Dendritic cell treated with granulocyte-macrophage colony-stimulating factor and Interleukin-4, amounts not matched to agents 40 ng/mL and 50 ng/mL, for 4 days (primary cell): ENCODE results near the gene PRR14.

ENCODE experiments used
- H3K27ac Mint-ChIP-seq: one replicate; pipeline ENCODE4 v1.8.0; 2022; ENCODE audit warnings: mild to moderate bottlenecking, mixed read lengths
- H3K27me3 Mint-ChIP-seq: one replicate; pipeline ENCODE4 v1.8.0; 2022; ENCODE audit warnings: mild to moderate bottlenecking, mixed read lengths
- H3K36me3 Mint-ChIP-seq: one replicate; pipeline ENCODE4 v1.8.0; 2022; ENCODE audit warnings: low read depth, mixed read lengths
- H3K4me1 Mint-ChIP-seq: one replicate; pipeline ENCODE4 v1.8.0; 2022; ENCODE audit warnings: low read depth, mixed read lengths
- H3K4me3 Mint-ChIP-seq: one replicate; pipeline ENCODE4 v1.8.0; 2022; ENCODE audit warnings: mild to moderate bottlenecking, moderate library complexity, mixed read lengths
- H3K9me3 Mint-ChIP-seq: one replicate; pipeline ENCODE4 v1.8.0; 2022; ENCODE audit warnings: mixed read lengths
- intact Hi-C: fragments of 100-400 bp; cut with micrococcal nuclease; formaldehyde crosslinking; loops from one replicate; pipeline ENCODE4 v1.15.0; 2022

The PRR14 gene

DNA sequence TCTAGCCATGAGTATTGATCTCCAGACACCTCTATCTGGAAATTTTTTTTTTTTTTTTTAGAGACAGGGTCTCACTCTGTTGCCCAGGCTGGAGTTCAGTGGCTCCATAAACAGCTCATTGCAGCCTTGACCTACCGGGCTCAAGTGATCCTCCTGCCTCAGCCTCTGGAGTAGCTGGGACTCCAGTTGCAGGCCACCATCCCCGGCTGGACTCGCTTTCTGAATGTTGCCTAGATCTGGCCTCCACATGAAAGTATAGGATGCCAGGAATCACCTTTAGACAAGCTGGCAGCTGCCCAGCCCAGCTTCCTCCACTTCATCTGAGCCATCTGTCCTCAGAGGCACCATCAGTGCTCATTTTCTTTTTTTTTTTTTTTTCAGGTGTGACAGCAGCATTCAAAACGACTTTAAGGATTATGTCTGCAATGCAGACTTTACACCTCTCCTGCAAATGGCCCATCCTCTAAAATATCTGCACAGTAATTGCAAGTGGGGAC, 6.4 kb upstream of the PRR14 start:
- H3K9me3 Mint-ChIP-seq, result no peaks in the 10 kb centered on the region
- H3K4me3 Mint-ChIP-seq, result no peak overlapping the region
- no peak overlapping the region for H3K27ac Mint-ChIP-seq
- H3K4me1 Mint-ChIP-seq, result peaks cover 12% of the 10 kb centered on the region
- intact Hi-C loops, result no loop called here
- no peaks in the 10 kb centered on the region for H3K36me3 Mint-ChIP-seq
- no peaks in the 10 kb centered on the region for H3K27me3 Mint-ChIP-seq

DNA sequence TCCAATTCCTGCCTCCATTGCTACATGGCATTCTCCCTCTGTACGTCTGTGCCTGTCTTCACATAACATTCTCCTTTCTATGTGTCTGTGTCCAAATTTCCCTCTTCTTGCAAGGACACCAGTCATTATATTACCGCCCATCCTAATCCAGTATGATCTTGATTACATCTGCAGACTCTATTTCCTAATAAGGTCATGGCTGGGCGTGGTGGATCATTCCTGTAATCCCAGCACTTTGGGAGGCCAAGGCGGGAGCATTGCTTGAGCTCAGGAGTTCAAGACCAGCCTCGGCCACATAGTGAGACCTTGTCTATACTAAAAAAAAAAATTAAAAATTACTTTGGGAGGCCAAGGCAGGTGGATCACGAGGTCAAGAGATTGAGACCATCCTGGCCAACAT, 5.0 kb upstream of the PRR14 start:
- peaks cover 5% of the 10 kb centered on the region for H3K36me3 Mint-ChIP-seq
- intact Hi-C loops, result no loop called here
- no peak overlapping the region for H3K27ac Mint-ChIP-seq
- no peaks in the 10 kb centered on the region for H3K9me3 Mint-ChIP-seq
- peaks cover 19% of the 10 kb centered on the region for H3K4me1 Mint-ChIP-seq
- H3K4me3 Mint-ChIP-seq, result no peak overlapping the region
- H3K27me3 Mint-ChIP-seq, result no peaks in the 10 kb centered on the region

DNA sequence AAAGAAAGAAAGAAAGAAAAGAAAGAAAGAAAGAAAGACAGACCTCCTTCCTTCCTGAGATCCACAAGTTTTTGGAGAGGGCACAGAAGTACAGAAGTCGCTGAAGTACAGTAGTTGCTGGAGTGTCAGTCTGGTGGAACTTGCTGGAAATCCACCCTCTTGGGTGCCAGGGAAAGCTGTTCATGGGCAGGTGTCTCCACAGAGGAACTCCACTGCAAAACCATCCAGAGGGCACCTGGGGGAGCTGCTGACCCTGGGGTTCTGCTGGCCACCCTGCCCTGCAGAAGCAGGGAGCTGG, 3.5 kb upstream of the PRR14 start:
- H3K27ac Mint-ChIP-seq, result no peak overlapping the region
- peaks cover 20% of the 10 kb centered on the region for H3K36me3 Mint-ChIP-seq
- H3K4me3 Mint-ChIP-seq, result no peak overlapping the region
- H3K27me3 Mint-ChIP-seq, result no peaks in the 10 kb centered on the region
- intact Hi-C loops, result no loop called here
- no peaks in the 10 kb centered on the region for H3K9me3 Mint-ChIP-seq
- peaks cover 26% of the 10 kb centered on the region for H3K4me1 Mint-ChIP-seq

DNA sequence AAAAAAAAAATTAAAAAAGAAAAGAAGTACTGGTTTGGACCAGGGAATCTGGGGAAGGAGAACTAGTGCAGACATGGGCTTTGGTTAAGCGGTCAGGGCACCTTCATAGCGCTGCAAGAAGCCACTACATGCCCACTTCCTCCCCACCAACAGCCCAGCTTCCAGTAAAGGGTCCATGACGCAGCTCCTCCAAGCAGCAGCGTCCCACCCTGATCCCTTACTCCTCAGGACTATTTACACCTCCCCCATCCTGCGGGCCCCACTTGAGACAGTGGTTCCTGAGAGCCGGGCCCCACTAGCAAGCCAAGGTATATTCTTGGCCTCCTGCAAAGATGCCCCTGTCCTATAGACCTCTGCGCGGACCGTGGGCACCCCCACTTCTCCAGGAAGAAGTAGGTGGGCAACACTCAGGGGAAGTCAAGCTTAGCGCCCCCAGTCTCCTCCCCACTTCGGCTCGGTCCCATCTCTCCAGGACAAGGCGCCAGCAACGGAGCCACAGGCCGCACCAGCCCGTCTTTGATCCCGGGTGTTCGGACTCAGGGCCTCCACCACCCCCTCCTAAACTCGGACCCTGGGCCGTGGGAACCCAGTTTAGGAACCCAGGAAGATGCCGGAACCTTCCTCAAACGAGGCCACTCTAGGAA, 913 bp upstream of the PRR14 start:
- H3K9me3 Mint-ChIP-seq, result no peaks in the 10 kb centered on the region
- intact Hi-C loops, result loop anchor here (1.0 to 2.0 kb wide), 4 partner anchors 8 to 273 kb away; partner anchors contain the start of genes FBRS, FBXL19 and SRCAP
- peaks cover 38% of the 10 kb centered on the region for H3K4me1 Mint-ChIP-seq
- peaks cover 46% of the 10 kb centered on the region for H3K36me3 Mint-ChIP-seq
- no peaks in the 10 kb centered on the region for H3K27me3 Mint-ChIP-seq
- H3K27ac Mint-ChIP-seq, result peak overlapping the region; percentile 99
- peak overlapping the region; percentile 90 for H3K4me3 Mint-ChIP-seq

DNA sequence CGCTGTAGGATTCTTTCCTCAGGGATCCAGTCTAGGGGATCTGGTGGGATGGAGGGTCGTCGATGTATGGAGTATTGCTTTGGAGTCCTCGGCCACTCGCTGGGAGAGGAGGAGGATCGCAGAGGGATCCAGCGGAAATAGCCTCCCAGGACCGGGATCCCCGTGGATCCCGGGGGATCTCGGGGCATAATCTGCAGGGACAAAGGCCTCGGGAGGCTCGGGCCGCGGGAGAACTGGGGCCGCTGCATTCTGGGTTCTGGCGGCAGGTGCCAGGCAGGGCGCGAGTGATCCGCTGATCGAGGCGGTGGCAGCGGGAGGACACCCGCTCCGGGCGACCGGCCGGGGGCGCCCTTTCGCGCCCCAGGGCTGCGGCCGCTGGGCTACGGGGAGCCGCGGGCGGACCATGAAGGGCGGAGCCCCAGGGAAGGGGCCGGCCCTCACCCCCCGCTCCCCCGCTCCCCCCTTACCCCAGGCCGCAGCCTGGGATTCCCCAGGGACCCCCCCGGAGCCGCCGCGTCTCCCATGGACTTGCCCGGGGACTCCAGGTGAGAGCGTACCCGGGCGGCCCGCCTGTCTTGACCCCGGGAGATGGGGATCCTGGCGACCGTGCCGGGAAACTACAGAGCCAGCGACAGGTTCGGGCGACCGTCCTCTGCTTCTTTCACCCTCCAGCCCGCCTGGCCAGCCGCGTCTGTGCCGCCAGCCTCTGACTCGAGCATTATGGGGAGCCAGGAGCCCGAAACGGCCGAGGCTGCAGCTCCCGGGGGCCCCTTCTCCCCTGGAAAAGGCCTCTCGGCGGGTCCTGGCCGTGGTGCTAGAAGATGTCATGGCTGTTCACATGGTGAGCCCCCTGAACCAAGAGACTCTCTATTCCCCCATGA, 604 bp downstream of the PRR14 start:
- intact Hi-C loops, result loop anchor here (2.0 kb wide), 2 partner anchors 47 to 271 kb away; partner anchors contain the start of genes FBXL19 and SRCAP
- Mint-ChIP-seq H3K4me3 (peak overlapping the region; percentile 90), H3K27ac (peak overlapping the region; percentile 99), H3K27me3 (no peaks in the 10 kb centered on the region), H3K9me3 (no peaks in the 10 kb centered on the region), H3K36me3 (peaks cover 61% of the 10 kb centered on the region), H3K4me1 (peaks cover 48% of the 10 kb centered on the region)

DNA sequence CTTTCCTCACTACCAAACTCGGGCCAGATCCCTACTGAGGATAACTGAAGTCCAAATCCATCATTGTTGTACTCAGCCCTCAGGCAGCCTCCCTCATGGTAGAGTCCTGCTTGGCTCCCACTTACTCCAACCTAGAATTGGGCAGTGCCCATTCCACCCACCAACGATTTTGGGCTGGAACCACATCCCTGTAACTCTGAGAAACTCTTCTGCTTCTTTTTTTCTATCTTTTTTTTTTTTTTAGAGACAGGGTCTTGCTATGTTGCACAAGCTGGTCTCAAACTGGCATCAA, 1.2 kb downstream of the PRR14 start:
- Mint-ChIP-seq H3K9me3 (no peaks in the 10 kb centered on the region), H3K27ac (peak overlapping the region; percentile 99), H3K27me3 (no peaks in the 10 kb centered on the region), H3K4me3 (peak overlapping the region; percentile 90), H3K36me3 (peaks cover 67% of the 10 kb centered on the region), H3K4me1 (peaks cover 52% of the 10 kb centered on the region)
- intact Hi-C loops, result no loop called here

DNA sequence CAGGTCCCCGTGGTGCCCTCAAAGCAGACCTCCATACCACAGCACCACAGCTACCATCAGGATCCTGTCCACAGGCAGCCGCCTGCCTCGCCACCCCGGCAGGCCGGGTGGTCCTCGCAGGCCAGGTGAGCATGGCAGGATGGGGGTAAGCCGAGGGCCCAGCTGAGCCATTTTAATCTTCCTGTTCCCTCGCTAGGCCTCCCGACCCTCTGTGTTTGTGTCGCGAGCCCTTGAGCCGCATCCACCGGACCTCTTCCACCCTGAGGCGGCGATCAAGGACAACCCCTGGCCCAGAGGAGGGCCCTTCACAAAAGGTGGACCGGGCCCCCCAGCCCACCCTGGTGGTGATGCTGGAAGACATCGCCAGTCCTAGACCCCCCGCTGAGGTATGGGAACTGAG, 2.0 kb downstream of the PRR14 start:
- Mint-ChIP-seq H3K9me3 (no peaks in the 10 kb centered on the region), H3K27me3 (no peaks in the 10 kb centered on the region)
- intact Hi-C loops, result no loop called here

DNA sequence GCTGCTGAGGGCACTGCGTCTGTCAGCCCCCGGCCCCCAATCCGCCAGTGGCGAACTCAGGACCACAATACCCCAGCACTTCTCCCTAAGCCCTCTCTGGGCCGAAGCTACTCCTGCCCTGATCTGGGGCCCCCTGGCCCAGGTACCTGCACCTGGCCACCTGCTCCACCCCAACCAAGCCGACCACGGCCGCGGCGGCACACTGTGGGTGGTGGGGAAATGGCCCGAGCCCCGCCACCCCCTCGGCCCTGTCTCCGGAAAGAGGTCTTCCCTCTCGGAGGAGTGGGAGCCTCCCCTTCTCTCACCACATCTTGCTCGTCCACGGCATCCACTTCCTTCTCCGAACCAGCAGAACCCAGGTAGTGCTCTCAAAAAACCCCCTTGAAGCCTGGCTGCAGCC, 4.1 kb downstream of the PRR14 start:
- Mint-ChIP-seq H3K4me1 (peaks cover 56% of the 10 kb centered on the region), H3K27ac (no peak overlapping the region), H3K9me3 (no peaks in the 10 kb centered on the region), H3K27me3 (no peaks in the 10 kb centered on the region), H3K4me3 (no peak overlapping the region), H3K36me3 (peaks cover 87% of the 10 kb centered on the region)
- intact Hi-C loops, result loop anchor here (5.0 kb wide), 2 partner anchors 107 to 417 kb away; partner anchors contain the start of genes CFAP119, RNF40, ZNF646 and ZNF668

More for the DNA sequence above, 2.0 kb downstream of the PRR14 start:
- H3K36me3 Mint-ChIP-seq, result peaks cover 72% of the 10 kb centered on the region
- H3K4me3 Mint-ChIP-seq, result peak overlapping the region; percentile 90
- peaks cover 60% of the 10 kb centered on the region for H3K4me1 Mint-ChIP-seq
- H3K27ac Mint-ChIP-seq, result peak overlapping the region; percentile 99

DNA sequence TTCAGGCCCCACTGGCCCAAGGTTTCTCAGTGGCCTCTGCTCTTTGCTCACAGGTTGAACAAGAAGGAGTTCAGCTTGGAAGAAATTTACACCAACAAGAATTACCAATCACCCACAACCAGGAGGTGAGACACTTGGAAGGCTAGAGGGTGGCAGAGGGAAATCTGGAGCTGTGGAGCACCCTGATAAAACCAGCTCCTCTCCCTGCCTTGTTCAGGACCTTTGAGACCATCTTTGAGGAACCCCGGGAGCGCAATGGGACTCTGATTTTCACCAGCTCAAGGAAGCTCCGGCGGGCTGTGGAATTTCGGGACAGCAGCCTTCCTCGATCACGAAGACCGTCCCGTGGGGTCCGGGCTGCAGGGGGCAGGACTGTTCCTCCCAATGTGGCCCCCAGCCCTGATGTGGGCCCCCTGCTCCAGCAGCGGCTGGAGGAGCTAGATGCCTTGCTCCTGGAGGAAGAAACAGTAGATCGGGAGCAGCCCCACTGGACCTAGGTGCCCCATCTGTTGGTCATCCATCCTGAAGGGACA, 5.1 kb downstream of the PRR14 start:
- peak overlapping the region; percentile 100 for H3K27ac Mint-ChIP-seq
- no peak overlapping the region for H3K4me3 Mint-ChIP-seq
- H3K4me1 Mint-ChIP-seq, result peaks cover 60% of the 10 kb centered on the region
- H3K36me3 Mint-ChIP-seq, result peaks cover 91% of the 10 kb centered on the region
- no peaks in the 10 kb centered on the region for H3K27me3 Mint-ChIP-seq
- no peaks in the 10 kb centered on the region for H3K9me3 Mint-ChIP-seq
- intact Hi-C loops, result loop anchor here (5.0 kb wide), 2 partner anchors 106 to 416 kb away; partner anchors contain the start of genes CFAP119, RNF40, ZNF646 and ZNF668

DNA sequence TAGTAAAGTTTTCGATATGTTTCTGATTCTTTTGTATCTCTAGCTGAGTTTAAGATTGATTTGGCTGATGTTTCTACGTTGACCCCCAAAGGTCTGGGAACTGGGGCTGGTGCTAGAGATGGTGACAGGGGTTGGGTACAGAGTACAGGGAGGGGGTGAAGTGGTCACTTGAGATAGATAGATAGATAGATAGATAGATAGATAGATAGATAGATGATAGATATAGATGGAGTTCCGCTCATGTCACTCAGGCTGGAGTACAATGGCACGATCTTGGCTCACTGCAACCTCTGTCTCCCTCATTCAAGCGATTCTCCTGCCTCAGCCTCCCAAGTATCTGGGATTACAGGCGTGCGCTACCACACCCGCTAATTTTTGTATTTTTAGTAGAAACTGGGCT, 5.6 kb downstream of the PRR14 start:
- Mint-ChIP-seq H3K36me3 (peaks cover 91% of the 10 kb centered on the region), H3K4me3 (no peak overlapping the region), H3K27ac (peak overlapping the region; percentile 100), H3K27me3 (no peaks in the 10 kb centered on the region), H3K4me1 (peaks cover 65% of the 10 kb centered on the region), H3K9me3 (no peaks in the 10 kb centered on the region)
- intact Hi-C loops, result loop anchor here (5.0 kb wide), 2 partner anchors 106 to 416 kb away; partner anchors contain the start of genes CFAP119, RNF40, ZNF646 and ZNF668

DNA sequence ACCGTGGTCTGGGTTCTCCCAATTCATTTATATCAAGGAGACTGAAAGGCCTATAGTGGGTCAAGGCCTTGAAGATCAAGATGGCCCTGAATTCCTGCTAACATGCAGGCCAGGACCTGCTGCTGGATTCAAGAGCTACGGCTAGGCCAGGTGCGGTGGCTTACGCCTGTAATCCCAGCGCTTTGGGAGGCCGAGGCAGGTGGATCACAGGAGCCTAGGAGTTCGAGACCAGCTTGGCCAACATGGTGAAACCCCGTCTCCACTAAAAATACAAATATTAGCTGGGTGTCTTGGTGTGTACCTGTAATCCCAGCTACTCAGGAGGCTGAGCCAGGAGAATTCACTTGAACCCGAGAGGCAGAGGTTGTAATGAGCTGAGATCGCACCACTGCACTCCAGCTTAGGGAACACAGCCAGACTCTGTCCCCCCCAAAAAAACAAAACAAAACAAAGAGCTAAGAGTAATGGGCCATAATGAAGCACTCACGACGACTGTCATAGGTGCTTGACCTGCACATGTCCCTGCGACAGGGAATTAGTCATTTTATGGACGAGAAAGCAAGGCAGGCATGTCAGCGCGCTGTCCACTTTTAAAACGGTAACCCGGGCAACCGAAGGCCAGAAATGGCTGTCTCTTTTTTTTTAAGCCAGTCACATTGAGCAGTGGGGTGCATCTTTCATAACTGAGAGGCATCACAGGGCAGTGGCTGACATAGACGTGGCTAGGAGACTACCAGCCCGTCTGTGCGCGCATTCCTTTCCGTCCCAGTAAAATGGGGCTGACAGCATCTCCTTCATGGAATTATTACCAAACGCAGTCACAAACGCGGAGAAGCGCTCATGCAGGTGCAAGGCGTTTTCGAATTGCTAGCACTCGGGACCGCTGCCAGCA, 6.5 kb downstream of the PRR14 start:
- H3K4me1 Mint-ChIP-seq, result peaks cover 66% of the 10 kb centered on the region
- intact Hi-C loops, result loop anchor here (5.0 kb wide), 2 partner anchors 105 to 415 kb away; partner anchors contain the start of genes CFAP119, RNF40, ZNF646 and ZNF668
- H3K9me3 Mint-ChIP-seq, result no peaks in the 10 kb centered on the region
- peak overlapping the region; percentile 75 for H3K4me3 Mint-ChIP-seq
- H3K36me3 Mint-ChIP-seq, result peaks cover 91% of the 10 kb centered on the region
- H3K27me3 Mint-ChIP-seq, result no peaks in the 10 kb centered on the region
- peak overlapping the region; percentile 100 for H3K27ac Mint-ChIP-seq

DNA sequence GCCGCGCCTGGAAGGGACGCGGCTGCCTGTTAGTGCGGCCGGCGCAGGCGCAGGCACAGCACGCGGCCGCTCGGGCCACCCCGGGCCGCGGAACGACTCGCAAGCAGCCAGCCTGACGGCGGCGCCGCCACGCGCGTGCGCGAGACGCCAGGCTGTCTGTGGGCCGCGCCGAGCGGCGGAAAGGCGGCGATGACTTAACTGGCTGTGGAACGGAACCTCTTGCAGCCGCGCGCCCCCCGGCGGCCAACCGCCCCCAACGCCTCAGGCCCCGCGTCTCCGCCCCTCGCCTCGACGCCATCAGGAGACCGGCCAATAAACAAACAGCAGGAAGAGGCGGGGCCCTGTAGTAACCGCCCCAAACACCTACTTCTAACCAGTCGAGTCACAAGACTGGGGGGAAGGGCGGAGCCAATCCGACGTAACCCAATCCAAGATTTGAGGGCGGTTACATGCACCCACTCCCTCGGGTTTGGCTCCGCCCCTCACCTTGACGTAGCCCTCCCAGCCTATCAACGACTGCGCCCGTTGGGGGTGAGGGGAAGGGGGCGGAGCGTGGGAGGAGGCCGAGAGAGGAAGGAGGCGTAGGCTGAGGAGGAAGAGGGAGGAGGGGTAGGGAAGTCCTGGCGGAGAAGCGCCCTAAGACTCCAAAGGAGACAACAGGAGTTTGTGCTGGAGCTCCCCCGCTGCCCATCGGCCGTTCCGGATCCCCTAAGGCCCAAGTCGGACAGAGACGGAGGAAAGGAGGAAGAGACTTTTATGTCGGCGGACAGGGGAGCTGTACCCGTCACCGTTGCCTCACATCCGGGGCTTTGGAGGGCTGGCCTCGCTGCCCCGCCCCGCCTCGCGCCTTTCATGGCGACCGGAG, 7.3 kb downstream of the PRR14 start, which contains the start of gene FBRS:
Gene FBRS (plus strand): TSS at position 566 of the 865 bp plus-strand sequence. CDS start 1,088 bp downstream, outside the sequence.
- Mint-ChIP-seq H3K4me3 (peak within 1 kb of the TSS; percentile 98), H3K36me3 (peaks cover 91% of the 10 kb centered on the region), H3K4me1 (peaks cover 66% of the 10 kb centered on the region), H3K27me3 (no peaks in the 10 kb centered on the region), H3K27ac (peak within 1 kb of the TSS; percentile 100), H3K9me3 (no peaks in the 10 kb centered on the region)
- intact Hi-C loops, result loop anchor here (1.0 to 5.0 kb wide), 4 partner anchors 8 to 414 kb away; partner anchors contain the start of genes CFAP119, PRR14, RNF40 and ZNF646
